SU-DHL-6 (cell line): ENCODE data around the gene HS3ST4.

ENCODE experiments used
- H2AFZ ChIP-seq: fragments of 200-600 bp; sonication (generic); 2 replicates; pipeline ENCODE4 v1.6.1; 2014; ENCODE audit warnings: low read depth, mild to moderate bottlenecking, moderate library complexity, mixed read lengths, antibody characterized with exemption, low read length; ENCODE audit not compliant: severe bottlenecking
- H3F3A ChIP-seq: fragments of 200-600 bp; shearing (Covaris generic); 2 replicates; pipeline ENCODE4 v1.6.0; 2016; ENCODE audit warnings: antibody characterized with exemption, mild to moderate bottlenecking; ENCODE audit not compliant: insufficient read depth
- H3K27ac ChIP-seq: fragments of 200-600 bp; sonication (generic); 2 replicates; pipeline ENCODE4 v1.5.1; 2016; ENCODE audit warnings: low read depth, mild to moderate bottlenecking, low read length, moderate library complexity, mixed read lengths
- H3K27me3 ChIP-seq: fragments of 200-600 bp; sonication (generic), shearing (Covaris generic); 2 replicates; pipeline ENCODE4 v1.6.0; 2014; ENCODE audit warnings: mild to moderate bottlenecking, low read length
- H3K36me3 ChIP-seq: fragments of 200-600 bp; sonication (generic); 2 replicates; pipeline ENCODE4 v1.6.1; 2014; ENCODE audit warnings: mild to moderate bottlenecking, low read length, mixed read lengths
- H3K4me2 ChIP-seq: fragments of 300-600, 200-600 bp; shearing (Covaris generic), sonication (generic); 2 replicates; pipeline ENCODE4 v1.6.0; 2014; ENCODE audit warnings: low read length, low read depth, mild to moderate bottlenecking; ENCODE audit not compliant: poor library complexity, severe bottlenecking
- H3K4me3 ChIP-seq: fragments of 200-600 bp; sonication (generic); 2 replicates; pipeline ENCODE4 v1.5.1; 2014; ENCODE audit warnings: antibody characterized with exemption, low read length, mild to moderate bottlenecking, mixed read lengths; ENCODE audit not compliant: insufficient read depth, poor library complexity, severe bottlenecking
- H3K79me2 ChIP-seq: fragments of 200-600 bp; sonication (generic); 2 replicates; pipeline ENCODE4 v1.6.1; 2014; ENCODE audit warnings: mild to moderate bottlenecking, low read length, moderate library complexity; ENCODE audit not compliant: insufficient read depth
- H3K9ac ChIP-seq: fragments of 200-600 bp; sonication (generic); 2 replicates; pipeline ENCODE4 v1.7.0; 2014; ENCODE audit warnings: mild to moderate bottlenecking, low read length
- H3K9me2 ChIP-seq: fragments of 200-600 bp; sonication (generic); replicated peaks from 2 replicates; pipeline ENCODE4 v1.6.1; 2014; ENCODE audit warnings: low read length; ENCODE audit not compliant: insufficient read depth
- H3K9me3 ChIP-seq: fragments of 200-600 bp; sonication (generic); 2 replicates; pipeline ENCODE4 v1.6.1; 2014; ENCODE audit warnings: low read length, mixed read lengths; ENCODE audit not compliant: insufficient read depth
- H4K20me1 ChIP-seq: fragments of 200-600 bp; sonication (generic); 2 replicates; pipeline ENCODE4 v1.6.1; 2014; ENCODE audit warnings: low read depth, mild to moderate bottlenecking, antibody characterized with exemption, low read length, moderate library complexity, mixed read lengths
- EZH2phosphoT487 ChIP-seq: fragments of 200-600 bp; sonication (generic), shearing (Covaris generic); conservative IDR thresholded peaks from 2 replicates; pipeline ENCODE4 v1.6.1; 2018; ENCODE audit warnings: mild to moderate bottlenecking, antibody characterized with exemption, low read length, moderate library complexity, mixed read lengths
- TF ChIP-seq, protein P1 (sequence below): fragments of 200-600 bp; sonication (generic); IDR thresholded peaks from one replicate; pipeline ENCODE4 v1.5.1; 2017; ENCODE audit warnings: antibody characterized with exemption, mild to moderate bottlenecking, low read length, moderate library complexity; ENCODE audit not compliant: insufficient read depth, poor library complexity, severe bottlenecking

HS3ST4 gene

DNA sequence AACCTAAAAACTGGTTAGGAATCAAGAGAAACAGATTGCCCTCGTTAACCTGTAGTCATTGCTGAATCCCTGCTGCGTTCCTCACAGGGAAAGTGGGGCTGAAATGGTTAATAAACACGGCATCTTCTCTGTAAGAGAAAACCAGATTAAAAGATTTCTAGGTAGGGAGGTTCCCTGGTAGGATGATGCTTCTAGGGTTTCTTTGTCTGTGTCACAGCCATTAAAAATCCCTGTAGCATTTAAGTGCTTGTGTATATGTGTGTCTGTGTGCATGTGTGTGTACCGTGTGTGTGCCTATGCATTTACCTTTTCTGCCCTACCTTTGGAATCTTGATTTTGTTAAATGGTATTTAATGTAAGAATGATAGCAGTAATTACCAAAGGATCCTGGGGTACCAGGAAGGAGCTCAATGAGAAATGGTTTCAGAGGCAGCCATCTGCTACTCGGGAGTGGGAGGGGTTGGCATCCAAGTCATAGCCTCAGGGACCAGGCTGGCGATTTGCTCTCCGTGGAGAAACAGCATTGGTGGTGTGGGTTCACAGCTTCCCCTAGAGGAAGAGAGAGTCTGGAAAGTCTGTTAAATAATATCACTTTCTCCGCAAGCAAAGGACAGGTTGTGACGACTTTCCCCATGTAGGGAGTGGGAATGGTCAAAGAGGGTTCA lies 177.1 kb downstream of the HS3ST4 start:
- Histone ChIP-seq H3K27ac (no peak overlapping the region), H2AFZ (no peak overlapping the region), H3K36me3 (no peaks in the 10 kb centered on the region), H3K9me3 (no peaks in the 10 kb centered on the region), H3K4me2 (no peak overlapping the region), H3K27me3 (no peaks in the 10 kb centered on the region), H4K20me1 (no peaks in the 10 kb centered on the region), H3K79me2 (no peaks in the 10 kb centered on the region), H3K9ac (no peak overlapping the region), H3F3A (no peaks in the 10 kb centered on the region), H3K9me2 (no peaks in the 10 kb centered on the region), H3K4me3 (no peak overlapping the region)
- no peak for TF ChIP-seq EZH2phosphoT487

DNA sequence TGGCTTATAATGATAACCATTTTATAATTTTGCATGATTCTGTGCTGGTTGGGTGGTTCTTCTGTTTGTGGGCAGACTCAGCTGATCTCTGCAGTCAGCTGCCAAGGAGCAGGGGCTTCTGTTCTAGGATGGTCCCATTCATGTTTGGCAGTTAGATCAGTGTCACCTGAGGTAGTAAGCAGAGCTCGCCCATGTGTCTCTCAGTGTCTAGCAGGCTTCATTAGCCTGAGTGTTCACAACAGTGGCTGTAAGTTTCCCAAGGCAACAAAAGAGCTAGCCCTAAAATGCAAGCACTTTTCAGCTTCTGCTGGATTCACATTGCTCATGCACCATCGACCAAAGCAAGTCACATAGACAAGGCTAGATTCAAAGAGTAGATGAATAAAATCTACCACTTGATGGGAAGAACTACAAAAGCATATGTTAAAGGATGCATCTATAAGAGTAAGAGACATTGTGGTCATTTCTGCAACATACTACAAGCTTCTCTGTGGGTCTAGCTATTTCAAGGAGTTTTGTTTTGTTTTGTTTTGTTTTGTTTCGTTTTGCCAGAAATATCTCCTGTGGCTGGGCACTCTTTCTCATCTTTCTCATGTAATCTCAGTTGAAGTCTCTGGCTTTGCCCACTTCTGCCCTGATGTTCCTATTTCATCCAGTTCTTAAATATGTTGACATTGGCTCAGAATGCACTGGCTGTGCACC lies 180.8 kb downstream of the HS3ST4 start:
- Histone ChIP-seq H4K20me1 (no peaks in the 10 kb centered on the region), H3F3A (no peaks in the 10 kb centered on the region), H3K79me2 (no peaks in the 10 kb centered on the region), H3K4me2 (no peak overlapping the region), H2AFZ (no peak overlapping the region), H3K4me3 (no peak overlapping the region), H3K9me2 (no peaks in the 10 kb centered on the region), H3K9ac (no peak overlapping the region), H3K9me3 (no peaks in the 10 kb centered on the region), H3K27me3 (no peaks in the 10 kb centered on the region), H3K36me3 (no peaks in the 10 kb centered on the region), H3K27ac (no peak overlapping the region)
- TF ChIP-seq, protein P1, sequence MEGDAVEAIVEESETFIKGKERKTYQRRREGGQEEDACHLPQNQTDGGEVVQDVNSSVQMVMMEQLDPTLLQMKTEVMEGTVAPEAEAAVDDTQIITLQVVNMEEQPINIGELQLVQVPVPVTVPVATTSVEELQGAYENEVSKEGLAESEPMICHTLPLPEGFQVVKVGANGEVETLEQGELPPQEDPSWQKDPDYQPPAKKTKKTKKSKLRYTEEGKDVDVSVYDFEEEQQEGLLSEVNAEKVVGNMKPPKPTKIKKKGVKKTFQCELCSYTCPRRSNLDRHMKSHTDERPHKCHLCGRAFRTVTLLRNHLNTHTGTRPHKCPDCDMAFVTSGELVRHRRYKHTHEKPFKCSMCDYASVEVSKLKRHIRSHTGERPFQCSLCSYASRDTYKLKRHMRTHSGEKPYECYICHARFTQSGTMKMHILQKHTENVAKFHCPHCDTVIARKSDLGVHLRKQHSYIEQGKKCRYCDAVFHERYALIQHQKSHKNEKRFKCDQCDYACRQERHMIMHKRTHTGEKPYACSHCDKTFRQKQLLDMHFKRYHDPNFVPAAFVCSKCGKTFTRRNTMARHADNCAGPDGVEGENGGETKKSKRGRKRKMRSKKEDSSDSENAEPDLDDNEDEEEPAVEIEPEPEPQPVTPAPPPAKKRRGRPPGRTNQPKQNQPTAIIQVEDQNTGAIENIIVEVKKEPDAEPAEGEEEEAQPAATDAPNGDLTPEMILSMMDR: no peak
- TF ChIP-seq EZH2phosphoT487: no peak

DNA sequence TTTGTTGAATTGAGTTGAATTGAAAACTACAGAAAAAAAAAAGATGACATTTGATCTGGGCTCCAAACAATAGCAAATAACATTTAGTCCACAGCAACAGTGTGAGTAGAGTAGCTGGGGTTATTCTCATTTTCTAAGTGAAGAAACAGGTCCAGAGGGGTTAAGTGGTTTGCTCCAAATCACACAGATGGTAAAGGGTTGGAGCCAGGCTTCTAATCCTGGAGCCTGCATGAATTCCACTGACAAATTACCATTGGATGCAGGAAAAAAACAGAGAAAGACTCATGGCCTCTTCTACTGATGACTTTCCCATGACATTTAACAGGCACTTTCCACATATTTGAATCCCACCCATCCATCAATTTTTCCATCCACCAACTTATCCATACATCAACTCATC lies 182.4 kb downstream of the HS3ST4 start:
- Histone ChIP-seq H3F3A (no peaks in the 10 kb centered on the region), H3K27ac (no peak overlapping the region), H3K9ac (no peak overlapping the region), H2AFZ (no peak overlapping the region), H3K79me2 (no peaks in the 10 kb centered on the region), H3K36me3 (no peaks in the 10 kb centered on the region), H3K4me3 (no peak overlapping the region), H3K27me3 (no peaks in the 10 kb centered on the region), H3K9me2 (no peaks in the 10 kb centered on the region), H3K4me2 (no peak overlapping the region), H4K20me1 (no peaks in the 10 kb centered on the region), H3K9me3 (no peaks in the 10 kb centered on the region)
- TF ChIP-seq, protein P1: no peak
- no peak for TF ChIP-seq EZH2phosphoT487

DNA sequence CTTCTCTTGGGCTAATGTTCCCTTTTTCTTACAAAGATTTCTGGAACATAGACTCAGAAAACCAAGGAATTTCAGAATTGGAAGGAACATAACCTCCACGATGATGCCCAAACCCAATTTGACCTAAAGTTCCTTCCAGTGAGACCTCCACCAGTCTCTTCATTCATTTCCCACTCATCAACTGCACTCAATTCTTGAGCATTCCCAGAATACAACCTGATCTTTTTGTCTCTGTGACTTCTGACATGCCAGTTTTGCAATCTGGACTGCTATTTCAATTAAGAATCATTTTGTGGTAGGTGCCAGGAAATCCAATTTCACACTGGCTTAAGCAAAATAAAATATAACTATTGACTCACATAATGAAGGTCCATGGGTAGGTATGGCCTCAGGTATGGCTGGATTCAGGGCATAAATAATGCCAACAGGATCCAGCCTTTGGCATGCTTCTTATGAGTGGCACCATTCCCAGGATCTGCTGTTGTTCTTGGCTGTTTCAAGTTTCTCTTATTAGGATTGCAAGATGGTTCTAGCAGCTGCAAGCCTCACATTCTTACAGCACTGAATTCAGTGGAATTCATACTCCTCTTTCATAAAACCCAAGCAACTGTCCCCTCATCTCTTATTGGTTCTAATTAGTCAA lies 184.3 kb downstream of the HS3ST4 start:
- TF ChIP-seq EZH2phosphoT487: no peak
- TF ChIP-seq, protein P1: no peak
- Histone ChIP-seq H2AFZ (no peak overlapping the region), H3K27ac (no peak overlapping the region), H3K79me2 (no peaks in the 10 kb centered on the region), H3K27me3 (no peaks in the 10 kb centered on the region), H3K36me3 (no peaks in the 10 kb centered on the region), H3K9me3 (no peaks in the 10 kb centered on the region), H3K9me2 (no peaks in the 10 kb centered on the region), H3K4me3 (no peak overlapping the region), H3F3A (no peaks in the 10 kb centered on the region), H4K20me1 (no peaks in the 10 kb centered on the region), H3K9ac (no peak overlapping the region), H3K4me2 (no peak overlapping the region)
